Suppressor macrophage treated with lipopolysaccharide for 1 hour (primary cell): ENCODE data around the gene COQ10A.
"Not testable (repeated sequence)": the region's sequence is repeated elsewhere in the genome, so short reads cannot be mapped to it uniquely, and the experiment has no call there.

Experiments used
- DNase-seq, 3 donors: peaks; one replicate each; pipeline ENCODE4 v3.0.0-alpha.2; 2020 to 2022

Gene COQ10A

GRCh38 chr12:56280849-56281248 is 14.1 kb downstream of the COQ10A start:
- DNase-seq: no peak

GRCh38 chr12:56282030-56282429 is 15.3 kb downstream of the COQ10A start:
- DNase-seq: no peak

GRCh38 chr12:56282579-56282978 is 15.8 kb downstream of the COQ10A start:
- no peak for DNase-seq

- DNase-seq: not testable (repeated sequence)
These were observed 17.5 kb downstream of the COQ10A start for GRCh38 chr12:56284263-56284662.

GRCh38 chr12:56286044-56286830 is 19.5 kb downstream of the COQ10A start:
- no peak for DNase-seq

- DNase-seq: peak in 1 of 3 donors; percentile 32
These were observed 22.1 kb downstream of the COQ10A start for GRCh38 chr12:56288705-56289387.

- DNase-seq: no peak
These were observed 27.1 kb downstream of the COQ10A start for GRCh38 chr12:56293795-56294194.

- peak in 2 of 3 donors; percentile 17 to 26 for DNase-seq
These were observed 29.6 kb downstream of the COQ10A start for GRCh38 chr12:56296295-56296694.

GRCh38 chr12:56297400-56297799 is 30.7 kb downstream of the COQ10A start:
- no peak for DNase-seq

GRCh38 chr12:56298828-56299227 is 32.1 kb downstream of the COQ10A start:
- DNase-seq: no peak

GRCh38 chr12:56299308-56299852 is 32.6 kb downstream of the COQ10A start:
- no peak for DNase-seq

- peak; percentile 99 to 100 (median 99) for DNase-seq
These were observed 33.3 kb downstream of the COQ10A start, which contains the start of gene CS for GRCh38 chr12:56299853-56300643. CS (minus strand) TSS chr12:56300330; CDS start chr12:56300201, 129 bp downstream.

GRCh38 chr12:56300644-56301464 is 34.1 kb downstream of the COQ10A start:
- DNase-seq: no peak

GRCh38 chr12:56304276-56304675 is 37.5 kb downstream of the COQ10A start:
- DNase-seq: no peak

GRCh38 chr12:56304872-56305590 is 38.3 kb downstream of the COQ10A start:
- DNase-seq: no peak

- no peak for DNase-seq
These were observed 40.7 kb downstream of the COQ10A start for GRCh38 chr12:56307221-56307965.

- no peak for DNase-seq
These were observed 42.0 kb downstream of the COQ10A start for GRCh38 chr12:56308714-56309113.

- no peak for DNase-seq
These were observed 44.3 kb downstream of the COQ10A start for GRCh38 chr12:56311003-56311402.

GRCh38 chr12:56315249-56315621 is 48.5 kb downstream of the COQ10A start:
- no peak for DNase-seq

- DNase-seq: peak; percentile 95 to 96 (median 96)
These were observed 49.1 kb downstream of the COQ10A start, which contains the start of gene CNPY2 for GRCh38 chr12:56315622-56316473. CNPY2 (minus strand) TSS chr12:56315988; CDS start chr12:56315217, 771 bp downstream.
